ENCODE results near the gene RHBDL3. TPM values are rescaled to one million over a fixed set of nuclear protein-coding genes. Genes with fewer than 3 reads are reported as not detected.

The RHBDL3 gene
- polyA plus RNA-seq, 2 donors: 0.29 to 0.58 TPM

DNA sequence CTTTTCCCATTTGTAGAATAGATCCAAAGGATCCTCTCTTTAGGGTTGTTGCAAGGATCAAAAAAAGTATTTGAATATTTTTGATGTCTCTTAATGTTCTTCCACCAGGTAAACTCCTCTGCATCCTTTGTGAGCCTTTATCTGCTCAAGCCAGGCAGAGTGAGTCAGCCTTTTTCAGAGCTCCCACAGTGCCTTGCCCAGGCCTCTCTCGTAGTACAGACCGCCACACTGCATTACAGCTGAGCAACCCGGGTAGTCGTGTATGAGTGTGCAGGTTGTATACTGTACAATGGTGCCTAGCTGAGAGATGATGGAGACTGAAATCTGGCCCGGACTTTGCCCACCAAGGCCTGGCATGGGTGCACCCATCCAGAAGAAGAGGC is 20.9 kb downstream of the RHBDL3 start:
- H3K4me1 ChIP-seq (ENCODE audit: control insufficient read depth in 2 of 2, insufficient read depth in 2 of 2, low read length in 1 of 2): no peaks in the 10 kb centered on the region
- H3K9me3 ChIP-seq (ENCODE audit: control insufficient read depth in 2 of 2, insufficient read depth in 1 of 2, low read depth in 1 of 2, low read length in 1 of 2): no peaks in the 10 kb centered on the region
- no peak overlapping the region for H3K4me3 ChIP-seq (ENCODE audit: low read depth in 1 of 2, low read length in 2 of 2)
- H3K27ac ChIP-seq (ENCODE audit: low read depth in 2 of 2, low read length in 1 of 2): no peak overlapping the region
- no peaks in the 10 kb centered on the region for H3K36me3 ChIP-seq (ENCODE audit: control insufficient read depth in 2 of 2, insufficient read depth in 2 of 2, low read length in 1 of 2)
- WGBS, 2 donors: 80 to 81% methylated on average over 5 of the region's 5 CpGs
- no peaks in the 10 kb centered on the region for H3K27me3 ChIP-seq (ENCODE audit: control insufficient read depth in 1 of 2, insufficient read depth in 2 of 2, low read length in 2 of 2)

DNA sequence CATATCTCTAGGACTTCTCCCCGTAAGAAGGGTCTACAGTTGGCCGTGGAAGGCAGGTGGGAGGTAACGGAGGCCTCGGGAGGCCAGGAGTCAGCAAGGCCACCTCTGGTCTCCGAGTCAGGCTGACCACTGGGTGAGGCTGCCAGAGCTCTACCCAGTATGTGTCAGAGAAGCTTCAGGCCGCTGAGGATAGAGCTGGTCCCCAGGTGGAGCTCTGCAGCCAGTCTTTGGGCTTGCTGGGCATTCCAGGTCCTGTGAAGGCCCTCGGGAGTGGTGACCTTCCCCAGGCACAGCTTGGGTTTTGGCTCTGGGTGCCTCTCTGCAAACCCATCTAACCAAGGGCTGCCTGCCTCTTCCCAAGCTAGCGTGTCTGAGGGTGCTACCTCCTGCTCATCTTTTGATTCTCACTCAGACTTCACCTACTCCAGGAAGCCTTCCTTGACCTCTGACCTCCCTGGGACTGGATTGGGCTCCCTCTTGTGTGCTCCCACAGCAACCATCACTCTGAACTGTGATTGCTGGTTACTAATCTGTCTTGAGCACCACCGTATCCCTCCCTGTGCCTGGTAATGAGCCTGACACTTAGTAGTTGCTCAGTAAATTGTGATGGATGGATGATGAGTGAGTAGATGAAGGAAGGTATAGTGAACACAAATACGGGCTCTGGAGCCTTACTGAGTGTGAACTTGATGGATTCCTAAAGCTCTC is 22.3 kb downstream of the RHBDL3 start:
- 91 to 92% methylated on average over 10 of the region's 10 CpGs for WGBS, 2 donors
- H3K36me3 ChIP-seq (ENCODE audit: control insufficient read depth in 2 of 2, insufficient read depth in 2 of 2, low read length in 1 of 2): no peaks in the 10 kb centered on the region
- no peak overlapping the region for H3K27ac ChIP-seq (ENCODE audit: low read depth in 2 of 2, low read length in 1 of 2)
- H3K9me3 ChIP-seq (ENCODE audit: control insufficient read depth in 2 of 2, insufficient read depth in 1 of 2, low read depth in 1 of 2, low read length in 1 of 2): no peaks in the 10 kb centered on the region
- no peak overlapping the region for H3K4me3 ChIP-seq (ENCODE audit: low read depth in 1 of 2, low read length in 2 of 2)
- no peaks in the 10 kb centered on the region for H3K27me3 ChIP-seq (ENCODE audit: control insufficient read depth in 1 of 2, insufficient read depth in 2 of 2, low read length in 2 of 2)
- no peaks in the 10 kb centered on the region for H3K4me1 ChIP-seq (ENCODE audit: control insufficient read depth in 2 of 2, insufficient read depth in 2 of 2, low read length in 1 of 2)

DNA sequence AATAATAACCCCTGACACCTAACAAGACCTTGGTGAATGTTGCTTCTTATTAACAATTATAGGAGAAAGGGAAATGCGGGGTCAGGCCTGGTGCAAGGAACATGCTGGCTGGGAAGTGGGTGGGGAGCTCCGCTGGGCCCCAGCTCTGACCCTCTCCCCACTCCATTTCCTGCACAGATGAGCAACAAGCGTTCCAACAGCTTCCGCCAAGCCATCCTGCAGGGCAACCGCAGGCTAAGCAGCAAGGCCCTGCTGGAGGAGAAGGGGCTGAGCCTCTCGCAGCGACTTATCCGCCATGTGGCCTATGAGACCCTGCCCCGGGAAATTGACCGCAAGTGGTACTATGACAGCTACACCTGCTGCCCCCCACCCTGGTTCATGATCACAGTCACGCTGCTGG is 23.0 kb downstream of the RHBDL3 start:
- Histone ChIP-seq H3K4me3 (ENCODE audit: low read depth in 1 of 2, low read length in 2 of 2) (no peak overlapping the region), H3K4me1 (ENCODE audit: control insufficient read depth in 2 of 2, insufficient read depth in 2 of 2, low read length in 1 of 2) (no peaks in the 10 kb centered on the region), H3K27ac (ENCODE audit: low read depth in 2 of 2, low read length in 1 of 2) (no peak overlapping the region), H3K36me3 (ENCODE audit: control insufficient read depth in 2 of 2, insufficient read depth in 2 of 2, low read length in 1 of 2) (no peaks in the 10 kb centered on the region), H3K9me3 (ENCODE audit: control insufficient read depth in 2 of 2, insufficient read depth in 1 of 2, low read depth in 1 of 2, low read length in 1 of 2) (no peaks in the 10 kb centered on the region), H3K27me3 (ENCODE audit: control insufficient read depth in 1 of 2, insufficient read depth in 2 of 2, low read length in 2 of 2) (no peaks in the 10 kb centered on the region)
- 81 to 84% methylated on average over 11 of the region's 11 CpGs for WGBS, 2 donors

DNA sequence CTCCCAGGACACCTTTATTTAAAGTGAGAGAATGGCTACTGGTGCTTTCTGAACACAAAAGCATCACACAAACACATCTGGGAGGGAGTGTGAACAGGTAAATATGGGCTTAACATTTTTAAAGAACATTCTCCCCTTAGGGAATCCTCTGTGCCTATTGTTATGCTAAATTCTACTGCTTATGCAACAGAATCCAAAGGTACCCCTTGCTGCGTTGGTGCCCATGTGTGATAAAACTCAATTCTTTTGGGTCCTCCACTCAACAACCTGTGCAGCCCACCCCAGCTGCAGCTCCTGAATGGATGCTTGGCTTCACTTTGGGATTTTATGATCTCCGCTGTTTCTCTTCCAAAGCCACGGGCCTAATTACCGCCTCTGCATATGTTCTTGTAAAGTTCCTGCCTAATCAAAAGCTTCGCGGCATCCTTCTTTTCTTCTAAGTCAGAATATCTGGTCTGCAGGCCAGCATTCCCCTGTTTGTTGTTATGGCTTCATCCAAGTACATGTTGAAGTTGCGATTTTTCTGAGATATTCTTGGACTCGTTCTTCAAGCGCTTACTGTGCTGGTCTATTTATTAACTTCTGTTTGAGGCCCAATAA is 23.9 kb downstream of the RHBDL3 start:
- Histone ChIP-seq H3K4me1 (ENCODE audit: control insufficient read depth in 2 of 2, insufficient read depth in 2 of 2, low read length in 1 of 2) (no peaks in the 10 kb centered on the region), H3K36me3 (ENCODE audit: control insufficient read depth in 2 of 2, insufficient read depth in 2 of 2, low read length in 1 of 2) (no peaks in the 10 kb centered on the region), H3K9me3 (ENCODE audit: control insufficient read depth in 2 of 2, insufficient read depth in 1 of 2, low read depth in 1 of 2, low read length in 1 of 2) (no peaks in the 10 kb centered on the region), H3K27me3 (ENCODE audit: control insufficient read depth in 1 of 2, insufficient read depth in 2 of 2, low read length in 2 of 2) (no peaks in the 10 kb centered on the region), H3K27ac (ENCODE audit: low read depth in 2 of 2, low read length in 1 of 2) (no peak overlapping the region), H3K4me3 (ENCODE audit: low read depth in 1 of 2, low read length in 2 of 2) (no peak overlapping the region)
- WGBS, 2 donors: 88% methylated on average over 9 of the region's 9 CpGs

DNA sequence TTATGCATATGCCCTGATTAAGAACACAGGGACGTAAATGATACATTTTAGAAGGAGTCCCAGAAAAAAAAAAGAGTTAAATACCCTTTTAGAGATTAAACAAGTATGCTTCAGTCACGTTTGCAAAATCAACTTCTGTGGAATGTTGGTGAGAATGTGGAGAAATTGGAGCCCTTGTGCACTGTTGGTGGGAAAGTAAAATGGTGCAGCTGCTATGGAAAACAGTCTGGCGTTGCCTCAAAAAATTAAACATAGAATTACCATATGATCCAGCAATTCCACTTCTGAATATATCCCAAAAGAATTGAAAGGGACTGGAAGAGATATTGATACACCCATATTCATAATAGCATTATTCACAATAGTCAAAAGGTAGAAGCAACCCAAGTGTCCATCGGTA is 26.5 kb downstream of the RHBDL3 start:
- whole genome bisulfite sequencing, 2 donors: 70 to 76% methylated on average over 4 of the region's 4 CpGs
- no peaks in the 10 kb centered on the region for H3K4me1 ChIP-seq (ENCODE audit: control insufficient read depth in 2 of 2, insufficient read depth in 2 of 2, low read length in 1 of 2)
- no peaks in the 10 kb centered on the region for H3K9me3 ChIP-seq (ENCODE audit: control insufficient read depth in 2 of 2, insufficient read depth in 1 of 2, low read depth in 1 of 2, low read length in 1 of 2)
- H3K36me3 ChIP-seq (ENCODE audit: control insufficient read depth in 2 of 2, insufficient read depth in 2 of 2, low read length in 1 of 2): no peaks in the 10 kb centered on the region
- no peak overlapping the region for H3K27ac ChIP-seq (ENCODE audit: low read depth in 2 of 2, low read length in 1 of 2)
- H3K27me3 ChIP-seq (ENCODE audit: control insufficient read depth in 1 of 2, insufficient read depth in 2 of 2, low read length in 2 of 2): no peaks in the 10 kb centered on the region
- no peak overlapping the region for H3K4me3 ChIP-seq (ENCODE audit: low read depth in 1 of 2, low read length in 2 of 2)

DNA sequence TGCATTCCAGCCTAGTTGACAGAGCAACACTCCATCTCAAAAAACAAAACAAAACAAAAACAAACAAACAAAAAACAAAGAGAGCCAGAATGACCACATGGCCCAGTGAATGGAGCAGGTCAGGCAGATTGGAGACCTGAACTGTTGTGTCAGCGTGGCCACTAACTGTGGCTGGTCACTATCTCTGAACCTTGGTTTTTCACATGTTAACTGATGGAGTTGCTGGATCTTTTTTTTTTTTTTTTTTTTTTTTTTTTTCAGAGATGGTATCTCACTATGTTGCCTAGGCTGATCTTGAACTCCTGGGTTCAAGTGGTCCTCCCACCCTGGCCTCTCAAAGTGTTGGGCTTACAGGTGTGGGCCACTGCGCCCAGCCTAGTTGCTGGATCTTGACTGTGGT is 31.8 kb downstream of the RHBDL3 start:
- Histone ChIP-seq H3K27ac (ENCODE audit: low read depth in 2 of 2, low read length in 1 of 2) (no peak overlapping the region), H3K9me3 (ENCODE audit: control insufficient read depth in 2 of 2, insufficient read depth in 1 of 2, low read depth in 1 of 2, low read length in 1 of 2) (no peaks in the 10 kb centered on the region), H3K27me3 (ENCODE audit: control insufficient read depth in 1 of 2, insufficient read depth in 2 of 2, low read length in 2 of 2) (no peaks in the 10 kb centered on the region), H3K4me1 (ENCODE audit: control insufficient read depth in 2 of 2, insufficient read depth in 2 of 2, low read length in 1 of 2) (no peaks in the 10 kb centered on the region), H3K36me3 (ENCODE audit: control insufficient read depth in 2 of 2, insufficient read depth in 2 of 2, low read length in 1 of 2) (no peaks in the 10 kb centered on the region), H3K4me3 (ENCODE audit: low read depth in 1 of 2, low read length in 2 of 2) (no peak overlapping the region)
- WGBS, 2 donors: 96 to 97% methylated on average over 2 of the region's 2 CpGs

DNA sequence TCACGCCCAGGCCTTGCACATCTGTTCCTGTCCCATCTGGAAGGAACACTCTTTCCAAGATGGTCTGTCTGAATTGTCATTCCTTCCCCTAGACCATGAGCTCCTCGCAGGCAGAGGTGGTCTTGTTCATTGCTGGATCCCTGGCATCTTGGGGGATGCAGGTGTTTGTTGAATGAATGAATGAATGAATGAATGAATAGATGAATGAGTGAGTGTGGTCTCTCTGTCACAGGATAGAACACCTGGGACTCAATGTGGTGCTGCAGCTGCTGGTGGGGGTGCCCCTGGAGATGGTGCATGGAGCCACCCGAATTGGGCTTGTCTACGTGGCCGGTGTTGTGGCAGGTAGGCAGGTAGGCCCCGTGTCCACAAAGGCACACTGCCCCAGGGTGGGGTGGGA is 32.2 kb downstream of the RHBDL3 start:
- Histone ChIP-seq H3K4me3 (ENCODE audit: low read depth in 1 of 2, low read length in 2 of 2) (no peak overlapping the region), H3K27me3 (ENCODE audit: control insufficient read depth in 1 of 2, insufficient read depth in 2 of 2, low read length in 2 of 2) (no peaks in the 10 kb centered on the region), H3K27ac (ENCODE audit: low read depth in 2 of 2, low read length in 1 of 2) (no peak overlapping the region), H3K9me3 (ENCODE audit: control insufficient read depth in 2 of 2, insufficient read depth in 1 of 2, low read depth in 1 of 2, low read length in 1 of 2) (no peaks in the 10 kb centered on the region), H3K36me3 (ENCODE audit: control insufficient read depth in 2 of 2, insufficient read depth in 2 of 2, low read length in 1 of 2) (no peaks in the 10 kb centered on the region), H3K4me1 (ENCODE audit: control insufficient read depth in 2 of 2, insufficient read depth in 2 of 2, low read length in 1 of 2) (no peaks in the 10 kb centered on the region)
- WGBS, 2 donors: 92 to 93% methylated on average over 6 of the region's 6 CpGs

DNA sequence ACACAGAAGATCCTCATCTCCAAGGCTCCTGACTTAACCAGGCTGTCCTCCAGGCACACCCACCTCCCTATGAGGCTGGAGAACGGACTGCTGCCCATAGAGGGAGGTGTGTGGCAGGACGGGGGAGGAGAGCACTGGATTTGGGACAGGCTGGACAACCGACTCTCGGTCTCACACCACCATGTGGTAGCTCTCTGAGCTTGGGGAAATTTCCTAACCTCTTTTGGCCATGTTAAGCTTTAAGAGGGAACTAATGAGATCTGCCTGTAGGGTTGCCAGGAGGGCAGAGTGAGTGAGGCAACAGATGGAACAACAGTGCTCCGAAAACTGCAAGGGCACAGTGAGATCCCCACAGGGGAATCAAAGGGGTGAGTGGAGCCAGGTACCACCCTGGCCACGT is 32.7 kb downstream of the RHBDL3 start:
- WGBS, 2 donors: 74 to 77% methylated on average over 6 of the region's 6 CpGs
- Histone ChIP-seq H3K36me3 (ENCODE audit: control insufficient read depth in 2 of 2, insufficient read depth in 2 of 2, low read length in 1 of 2) (no peaks in the 10 kb centered on the region), H3K27me3 (ENCODE audit: control insufficient read depth in 1 of 2, insufficient read depth in 2 of 2, low read length in 2 of 2) (no peaks in the 10 kb centered on the region), H3K9me3 (ENCODE audit: control insufficient read depth in 2 of 2, insufficient read depth in 1 of 2, low read depth in 1 of 2, low read length in 1 of 2) (no peaks in the 10 kb centered on the region), H3K4me1 (ENCODE audit: control insufficient read depth in 2 of 2, insufficient read depth in 2 of 2, low read length in 1 of 2) (no peaks in the 10 kb centered on the region), H3K27ac (ENCODE audit: low read depth in 2 of 2, low read length in 1 of 2) (no peak overlapping the region), H3K4me3 (ENCODE audit: low read depth in 1 of 2, low read length in 2 of 2) (no peak overlapping the region)

DNA sequence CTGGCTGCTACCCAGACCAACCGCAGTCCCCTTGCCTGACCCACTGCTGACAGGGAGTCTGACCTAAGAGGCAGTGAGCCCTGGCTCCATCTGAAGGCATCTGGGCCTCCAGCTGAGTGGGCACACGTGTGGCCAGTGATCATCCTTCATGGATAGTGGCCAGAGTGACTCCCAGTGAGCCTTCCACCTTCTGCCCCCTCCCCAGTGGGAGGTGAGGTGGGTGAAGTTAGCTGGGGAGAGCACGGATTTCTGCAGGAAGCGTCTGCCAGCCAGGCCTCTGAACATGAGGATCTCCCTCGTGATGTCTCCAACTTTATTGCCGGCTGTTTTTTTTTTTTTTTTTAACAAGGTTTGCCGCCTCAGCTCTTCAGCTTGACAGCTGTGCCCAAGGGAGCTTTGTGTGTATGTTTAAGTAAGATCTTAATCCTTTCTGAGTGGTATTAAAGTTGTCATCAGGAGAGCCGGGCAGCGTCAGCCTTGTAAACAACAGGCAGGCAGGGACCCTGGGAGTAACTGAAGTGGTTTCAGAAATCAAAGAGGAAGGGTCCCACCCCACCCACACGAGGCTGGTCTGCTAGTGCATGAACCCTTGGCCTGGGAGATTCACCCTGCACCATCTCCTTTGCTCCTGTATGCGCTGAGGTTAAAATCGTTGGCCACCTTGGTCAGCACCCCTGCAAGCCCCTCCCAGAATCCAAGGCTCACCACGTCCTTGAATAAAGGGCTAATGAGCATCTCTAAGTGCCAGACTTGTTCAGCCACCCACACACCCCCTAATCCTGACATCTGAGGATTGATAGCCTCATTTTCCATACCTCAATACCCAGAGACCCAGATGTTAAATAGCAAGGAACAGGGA is 33.3 kb downstream of the RHBDL3 start:
- H3K27ac ChIP-seq (ENCODE audit: low read depth in 2 of 2, low read length in 1 of 2): no peak overlapping the region

More for the DNA sequence above, 33.3 kb downstream of the RHBDL3 start:
- no peak overlapping the region for H3K4me3 ChIP-seq (ENCODE audit: low read depth in 1 of 2, low read length in 2 of 2)
- no peaks in the 10 kb centered on the region for H3K9me3 ChIP-seq (ENCODE audit: control insufficient read depth in 2 of 2, insufficient read depth in 1 of 2, low read depth in 1 of 2, low read length in 1 of 2)
- H3K4me1 ChIP-seq (ENCODE audit: control insufficient read depth in 2 of 2, insufficient read depth in 2 of 2, low read length in 1 of 2): no peaks in the 10 kb centered on the region
- H3K27me3 ChIP-seq (ENCODE audit: control insufficient read depth in 1 of 2, insufficient read depth in 2 of 2, low read length in 2 of 2): no peaks in the 10 kb centered on the region
- no peaks in the 10 kb centered on the region for H3K36me3 ChIP-seq (ENCODE audit: control insufficient read depth in 2 of 2, insufficient read depth in 2 of 2, low read length in 1 of 2)
- WGBS, 2 donors: 43 to 46% methylated on average over 13 of the region's 13 CpGs

All from esophagus (tissue), 2 donors.